HG03095 (cell line): ENCODE data around the gene BCL7A.

ENCODE experiments used
- ATAC-seq: cut with Tn5 transposase; IDR thresholded peaks from one replicate; pipeline ENCODE4 v1.9.1; 2021; ENCODE audit warnings: moderate library complexity; ENCODE audit not compliant: unreplicated experiment

The BCL7A gene

DNA sequence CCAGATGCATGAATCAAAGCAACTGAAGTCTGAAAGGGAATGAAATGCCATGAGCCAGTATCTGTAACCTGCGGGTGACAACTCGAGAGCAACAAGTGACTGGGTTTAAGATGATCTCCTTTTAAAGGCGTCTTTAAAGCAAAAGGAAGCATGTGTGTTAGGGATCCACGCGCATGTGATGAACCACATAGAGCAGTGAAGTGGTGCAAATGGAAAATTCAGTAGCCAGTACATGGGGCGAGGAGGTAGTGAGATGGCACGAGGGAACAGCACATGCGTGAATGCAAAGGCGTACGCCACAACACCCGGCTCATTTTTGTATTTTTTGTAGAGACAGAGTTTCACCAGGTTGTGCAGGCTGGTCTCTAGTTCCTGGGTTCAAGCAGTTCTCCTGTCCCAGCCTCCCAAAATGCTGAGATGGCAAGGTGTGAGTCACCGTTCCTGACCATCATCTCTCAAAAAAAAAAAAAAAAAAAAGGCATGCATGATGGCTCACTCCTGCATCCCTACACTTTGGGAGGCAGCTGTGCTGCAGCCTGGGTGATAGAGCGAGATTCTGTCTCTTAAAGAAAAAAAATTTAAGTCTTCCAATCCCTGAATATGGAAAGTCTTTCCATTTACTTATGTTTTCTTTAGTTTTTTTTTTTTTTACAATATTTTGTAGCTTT, 24.6 kb upstream of the BCL7A start:
- ATAC-seq: no peak

DNA sequence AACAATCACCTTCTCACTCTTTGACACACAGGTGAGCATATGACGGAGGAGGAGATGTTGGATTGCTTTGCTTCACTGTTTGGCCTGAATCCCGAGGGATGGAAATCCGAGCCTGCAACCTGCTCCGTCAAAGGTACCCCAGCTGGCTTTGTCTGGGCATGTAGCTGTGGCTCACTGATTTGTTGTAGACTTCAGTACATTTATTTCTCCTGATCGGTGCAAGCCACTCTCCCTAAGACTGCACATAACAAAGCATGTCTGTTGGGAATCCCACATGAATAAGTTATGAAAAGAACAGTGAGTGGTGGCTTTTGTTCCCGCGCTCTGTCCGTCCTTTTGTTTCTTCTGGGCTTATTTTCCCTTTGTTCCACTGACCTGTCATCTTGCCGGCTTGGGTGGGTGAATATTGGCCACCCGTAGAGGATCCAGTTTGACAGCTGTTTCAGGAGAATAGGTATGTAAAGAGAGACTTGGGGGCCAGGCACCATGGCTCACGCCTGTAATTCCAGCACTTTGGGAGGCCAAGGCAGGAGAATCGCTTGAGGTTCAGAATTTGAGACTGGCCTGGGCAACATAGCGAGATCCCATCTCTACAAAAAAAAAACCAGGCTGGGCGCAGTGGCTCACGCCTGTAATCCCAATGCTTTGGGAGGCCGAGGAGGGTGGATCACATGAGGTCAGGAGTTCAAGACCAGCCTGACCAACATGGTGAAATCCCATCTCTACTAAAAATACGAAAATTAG, 20.0 kb upstream of the BCL7A start:
- ATAC-seq: no peak

DNA sequence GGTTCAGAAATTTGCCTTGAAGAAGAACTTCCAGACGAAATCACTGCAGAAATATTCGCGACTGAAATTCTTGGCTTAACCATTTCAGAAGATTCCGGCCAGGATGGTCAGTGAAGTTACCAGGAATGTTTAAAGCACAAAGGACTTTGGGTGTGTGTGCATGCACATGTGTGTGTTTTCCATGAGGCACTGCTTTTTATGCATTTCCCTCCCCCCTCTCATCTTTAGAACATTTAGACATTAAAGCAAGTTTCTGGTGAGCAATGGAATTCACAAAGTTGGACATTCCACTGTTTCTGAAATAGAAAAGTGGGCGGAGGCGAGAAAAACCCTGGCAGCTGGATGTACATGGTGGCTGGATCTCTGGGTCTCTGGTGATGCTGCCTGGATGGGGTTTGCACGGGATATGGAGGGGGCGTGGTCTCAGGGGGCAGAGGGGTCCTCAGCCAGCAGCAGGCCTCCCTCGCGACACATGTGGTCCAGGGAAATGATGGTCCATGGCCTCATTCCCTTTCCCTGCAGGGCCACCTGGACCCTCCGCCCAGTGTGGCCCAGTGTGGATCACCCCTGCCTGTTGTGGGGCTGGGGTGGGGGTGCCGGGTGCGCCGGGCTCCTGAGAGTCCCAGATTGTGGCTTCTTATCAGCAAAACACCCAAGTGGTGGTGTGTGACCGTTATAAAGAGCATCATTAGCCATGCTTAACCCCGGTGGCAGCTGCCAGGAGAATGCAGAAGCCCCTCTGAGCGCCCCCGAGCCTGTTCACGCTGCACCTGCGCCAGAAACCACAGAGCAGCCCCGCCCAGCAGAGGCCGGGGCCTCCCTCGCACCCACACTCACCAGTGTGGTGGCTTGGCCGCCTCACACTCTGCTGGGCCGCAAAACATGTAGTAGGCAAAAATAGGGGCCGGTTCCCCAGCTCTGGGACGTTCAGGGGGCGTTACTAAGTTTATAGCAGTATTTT, 17.8 kb upstream of the BCL7A start:
- ATAC-seq: no peak

DNA sequence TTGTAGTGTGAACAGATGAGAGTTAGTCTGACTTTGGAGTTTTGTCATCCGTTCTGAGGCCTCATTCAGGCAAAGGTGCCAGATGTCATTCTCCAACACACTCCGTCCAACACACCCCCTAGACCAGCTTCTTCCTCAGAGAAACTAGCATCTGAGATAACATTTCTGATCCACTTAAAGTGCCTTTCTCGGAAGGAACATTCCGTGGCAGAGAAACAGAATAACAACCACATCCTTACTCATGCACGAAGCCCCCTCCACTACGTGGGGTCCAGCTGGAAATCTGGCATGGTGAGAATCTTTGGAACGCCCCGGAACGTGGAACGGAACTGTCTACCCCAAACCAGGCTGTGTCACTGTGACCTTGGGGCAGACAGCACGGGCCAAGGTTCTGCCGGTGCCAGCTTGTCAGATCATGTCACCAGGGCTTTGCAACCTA, 17.0 kb upstream of the BCL7A start:
- ATAC-seq: no peak

DNA sequence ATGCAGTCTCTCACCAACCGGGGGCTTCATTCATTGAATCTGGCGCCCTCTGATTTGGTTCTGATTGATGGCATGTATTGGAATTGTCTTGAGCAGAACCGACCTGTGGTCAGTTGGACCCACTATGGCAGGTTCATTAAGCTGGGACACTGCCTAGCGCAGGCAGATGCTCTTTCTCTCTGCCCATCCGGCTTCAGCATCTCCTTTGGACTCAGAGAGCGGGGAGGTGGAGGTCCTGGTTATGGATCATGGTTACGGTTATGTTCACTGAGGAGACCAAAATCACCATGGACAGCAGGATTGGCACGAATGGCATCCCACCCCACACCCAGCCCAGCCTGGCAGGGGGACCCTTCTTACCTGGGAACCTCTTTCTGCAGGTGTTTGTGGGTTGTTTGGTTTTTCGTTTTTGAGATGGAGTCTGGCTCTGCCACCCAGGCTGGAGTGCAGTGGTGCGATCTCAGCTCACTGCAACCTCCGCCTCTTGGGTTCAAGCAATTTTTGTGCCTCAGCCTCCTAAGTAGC, 16.4 kb upstream of the BCL7A start:
- no peak for ATAC-seq

DNA sequence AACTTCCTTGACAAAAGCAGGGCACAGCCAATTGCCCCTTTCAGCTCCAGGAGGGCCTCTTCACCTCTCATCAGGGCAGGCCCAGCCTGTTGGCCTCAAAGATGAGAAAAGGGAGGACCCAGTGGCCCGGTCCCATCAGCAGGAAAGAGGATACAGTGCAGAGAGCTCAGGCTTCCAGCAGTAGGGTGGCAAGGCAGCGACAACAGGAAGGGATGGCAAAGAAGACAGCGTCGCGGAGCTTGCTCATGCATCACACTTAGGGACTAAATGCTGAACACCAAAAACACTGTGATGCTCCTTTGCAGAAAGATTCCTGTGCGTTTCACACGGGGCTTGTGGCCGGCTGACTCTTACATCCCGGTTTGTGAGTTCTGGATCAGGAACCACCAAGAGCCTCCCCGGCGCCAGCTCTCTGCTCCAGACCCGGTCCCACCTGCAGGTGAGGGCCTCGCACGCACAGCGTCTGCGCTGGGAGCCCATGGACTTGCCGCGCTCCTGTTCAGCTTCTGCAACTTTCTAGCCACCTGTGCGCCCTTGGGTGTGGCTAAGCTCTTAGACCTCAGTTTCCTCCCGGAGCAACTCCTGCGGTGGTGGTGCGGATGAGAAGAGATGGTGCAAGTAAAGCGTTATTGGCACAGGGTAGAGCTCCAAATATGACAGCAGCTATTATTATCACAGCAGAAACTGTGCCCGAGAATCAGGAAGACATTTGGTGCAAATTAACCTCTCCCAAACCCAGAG, 15.3 kb upstream of the BCL7A start:
- no peak for ATAC-seq

DNA sequence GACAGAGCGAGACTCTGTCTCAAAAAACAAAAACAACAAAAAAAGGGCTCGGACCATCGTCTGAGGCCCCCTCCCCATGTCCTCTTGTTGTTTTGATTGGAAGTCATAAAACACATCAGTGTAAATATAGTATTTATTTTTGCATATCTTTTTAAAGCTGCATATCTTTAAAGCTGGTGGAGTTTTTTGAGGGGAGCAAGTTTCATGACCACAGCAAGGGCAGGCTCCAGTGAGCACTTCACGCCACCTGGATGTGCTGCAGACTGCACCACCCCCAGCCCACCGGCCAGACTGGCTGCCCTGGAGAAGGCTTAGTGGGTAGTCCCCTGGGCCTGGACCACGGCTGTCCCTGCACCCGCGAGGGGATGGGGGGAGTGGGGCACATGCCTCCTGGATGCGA, 11.9 kb upstream of the BCL7A start:
- ATAC-seq: no peak

DNA sequence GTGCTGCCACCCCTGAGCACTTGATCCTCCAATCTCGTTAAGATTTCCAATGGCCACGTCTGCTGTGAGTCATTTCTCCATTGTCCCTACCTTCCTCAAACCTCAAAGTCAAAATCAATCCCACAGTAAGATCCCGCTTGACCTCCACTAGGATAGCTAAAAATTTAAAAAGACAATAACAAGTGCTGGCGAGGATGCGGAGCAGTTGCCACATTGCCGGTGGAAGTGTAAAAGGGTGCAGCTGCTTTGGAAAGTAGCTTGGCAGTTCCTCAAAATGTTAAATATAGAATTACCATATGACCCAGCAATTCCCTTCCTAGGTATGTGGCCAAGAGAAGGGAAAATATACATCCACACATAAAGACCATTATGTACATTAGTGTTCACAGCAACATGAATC, 9.5 kb upstream of the BCL7A start:
- ATAC-seq: no peak

DNA sequence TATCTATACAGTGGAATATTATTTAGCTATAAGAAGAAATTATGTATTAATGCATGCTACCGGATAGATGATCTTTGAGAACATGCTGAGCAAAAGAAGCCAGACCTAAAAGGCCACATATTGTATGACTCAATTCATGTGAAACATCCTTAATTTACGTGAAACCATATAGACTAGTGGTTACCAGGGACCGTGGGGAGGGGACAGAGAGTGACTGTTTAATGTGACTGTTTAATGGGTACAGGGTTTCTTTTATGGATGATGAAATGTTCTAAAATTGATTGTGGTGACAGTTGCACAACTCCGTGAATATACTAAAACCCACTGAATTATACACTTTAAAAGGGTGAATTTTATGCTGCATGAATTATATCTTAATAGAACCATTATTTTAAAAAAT, 8.5 kb upstream of the BCL7A start:
- no peak for ATAC-seq

DNA sequence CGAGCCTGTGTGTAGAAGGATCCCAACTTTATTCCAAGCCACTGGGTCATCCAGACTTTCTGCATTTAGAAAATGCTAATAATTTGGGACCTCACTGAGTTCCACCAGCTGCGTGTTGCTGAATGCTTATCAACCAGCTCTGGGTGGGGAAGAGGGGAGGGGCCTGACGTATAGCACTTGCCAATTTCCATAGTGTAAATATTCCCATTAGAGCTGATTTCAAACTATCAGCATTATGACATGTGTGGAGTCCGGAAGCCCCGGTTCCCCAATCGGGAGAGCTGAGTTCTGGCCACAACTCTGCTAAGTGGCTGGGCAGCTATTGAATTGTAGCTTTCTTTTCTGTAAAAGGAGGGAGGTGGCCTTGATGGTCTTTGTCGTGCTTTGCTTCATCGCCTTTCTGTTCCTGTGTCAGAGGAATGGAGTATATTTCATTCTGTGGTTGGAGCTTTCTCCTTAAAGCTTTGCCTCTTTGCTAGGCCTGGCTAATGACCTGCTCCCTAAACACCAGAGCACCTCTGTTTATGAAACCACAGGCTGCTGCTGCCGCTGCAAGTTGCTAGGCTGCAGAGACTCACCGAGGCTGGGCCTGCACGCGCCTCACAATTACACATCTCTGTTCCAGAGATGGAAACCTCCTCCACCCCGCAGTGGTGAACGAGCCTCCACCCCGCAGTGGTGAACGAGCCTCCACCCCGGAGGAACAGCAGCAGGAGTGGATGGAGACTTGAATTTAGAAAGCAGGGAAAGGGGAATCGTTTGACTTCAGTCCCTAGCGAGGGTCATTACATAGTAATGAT, 7.7 kb upstream of the BCL7A start:
- ATAC-seq: no peak

DNA sequence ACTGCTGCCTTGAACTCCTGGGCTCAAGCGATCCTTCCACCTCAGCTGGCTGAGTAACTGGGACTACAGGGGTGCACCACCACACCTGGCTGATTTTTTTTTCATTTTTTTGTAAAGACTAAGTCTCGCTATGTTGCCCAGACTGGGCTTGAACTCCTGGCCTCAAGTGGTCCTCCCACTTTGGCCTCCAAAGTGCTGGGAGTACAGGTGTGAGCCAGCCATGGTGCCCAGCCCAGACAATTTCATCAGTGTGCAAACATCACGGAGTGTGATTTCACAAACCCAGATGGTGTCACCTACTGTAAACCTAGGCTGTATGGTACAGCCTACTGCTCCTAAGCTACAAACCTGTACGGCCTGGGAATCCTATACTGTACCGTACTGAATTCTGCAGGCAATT, 6.9 kb upstream of the BCL7A start:
- ATAC-seq: no peak

DNA sequence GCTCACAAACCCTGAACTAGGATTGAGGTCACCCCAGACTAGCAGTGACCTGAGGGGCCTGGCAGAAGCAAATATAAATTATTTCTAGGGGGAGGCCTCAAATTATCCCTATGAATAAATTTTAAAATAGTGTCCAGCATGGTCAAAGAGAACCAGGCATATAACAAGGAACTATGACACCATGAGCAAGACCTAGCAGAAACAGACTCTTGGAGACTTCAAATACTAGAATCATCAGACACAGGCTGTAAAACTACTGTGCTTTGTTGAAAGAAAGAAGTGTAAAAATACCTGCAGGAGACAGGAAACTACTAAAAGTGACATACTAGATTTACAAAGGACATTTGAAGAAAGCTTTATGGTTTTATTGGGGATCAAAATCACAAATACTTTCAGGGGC, 3.2 kb upstream of the BCL7A start:
- no peak for ATAC-seq

DNA sequence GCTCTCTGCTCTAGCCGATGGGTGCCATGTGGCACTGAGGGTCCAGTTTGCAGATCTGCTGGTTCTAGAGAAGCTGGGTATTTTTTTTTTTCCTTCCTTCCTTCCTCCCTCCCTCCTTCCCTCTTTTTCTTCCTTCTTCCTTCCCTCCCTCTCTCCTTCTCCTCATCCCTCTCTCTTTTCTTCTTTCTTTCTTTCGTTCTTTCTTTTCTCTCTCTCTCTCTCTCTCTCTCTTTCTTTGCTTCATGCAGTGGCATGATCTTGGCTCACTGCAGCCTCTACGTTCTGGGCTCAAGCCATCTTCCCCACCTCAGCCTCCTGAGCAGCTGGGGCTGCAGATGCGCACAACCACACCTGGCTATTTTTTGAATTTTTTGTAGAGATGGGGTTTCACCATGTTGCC, 2.7 kb upstream of the BCL7A start:
- ATAC-seq: no peak

DNA sequence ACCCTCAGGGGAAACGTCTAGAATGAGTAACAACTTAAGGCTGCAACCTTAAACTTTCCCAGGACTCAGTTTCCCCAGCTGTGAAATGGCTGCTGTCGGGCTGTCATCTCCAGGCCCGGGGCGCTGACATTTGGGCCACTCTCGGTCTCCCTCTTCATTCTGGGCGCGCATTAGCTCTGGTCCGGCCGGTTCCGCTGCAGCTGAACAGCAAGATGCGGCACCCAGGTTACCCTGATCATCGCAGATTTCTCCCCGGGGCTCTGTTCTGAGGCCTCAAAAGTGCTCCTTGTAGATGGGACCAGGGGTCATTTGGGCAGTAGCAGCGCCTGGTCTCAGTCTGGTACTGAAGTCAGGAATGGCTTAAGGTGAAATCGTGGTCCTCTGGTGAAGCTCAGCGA, 890 bp upstream of the BCL7A start:
- ATAC-seq: no peak

DNA sequence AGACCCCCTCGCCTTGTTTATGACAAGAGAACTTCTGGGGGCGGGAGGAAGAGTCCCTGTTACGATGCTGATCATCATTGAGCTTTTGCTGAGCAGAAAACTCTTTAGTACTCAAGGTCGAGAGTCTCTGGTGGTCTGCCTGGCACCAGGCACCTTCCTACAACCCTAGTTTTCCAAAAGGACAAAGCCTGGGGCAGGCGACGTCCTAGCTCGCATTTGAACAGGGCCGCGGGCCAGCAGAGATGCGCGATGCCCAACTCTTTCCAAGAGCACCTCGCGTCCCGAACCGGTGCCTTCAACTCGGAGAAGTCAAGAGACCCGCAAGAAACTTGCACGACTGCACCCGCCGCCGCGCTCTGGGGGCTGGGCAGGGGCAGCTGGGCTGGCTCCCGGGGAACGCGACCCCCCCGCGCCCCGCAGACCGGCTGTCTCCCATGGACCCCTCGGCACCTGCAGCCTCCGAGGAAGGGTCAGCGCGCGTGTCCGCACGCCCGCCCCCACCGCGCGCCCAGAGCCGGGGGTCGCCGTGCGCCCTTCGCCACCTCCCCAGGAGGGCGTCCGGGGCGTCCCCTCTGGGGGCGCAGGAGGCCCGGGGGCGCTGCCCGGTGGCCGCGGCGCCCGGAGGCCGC, 377 bp upstream of the BCL7A start:
- no peak for ATAC-seq

DNA sequence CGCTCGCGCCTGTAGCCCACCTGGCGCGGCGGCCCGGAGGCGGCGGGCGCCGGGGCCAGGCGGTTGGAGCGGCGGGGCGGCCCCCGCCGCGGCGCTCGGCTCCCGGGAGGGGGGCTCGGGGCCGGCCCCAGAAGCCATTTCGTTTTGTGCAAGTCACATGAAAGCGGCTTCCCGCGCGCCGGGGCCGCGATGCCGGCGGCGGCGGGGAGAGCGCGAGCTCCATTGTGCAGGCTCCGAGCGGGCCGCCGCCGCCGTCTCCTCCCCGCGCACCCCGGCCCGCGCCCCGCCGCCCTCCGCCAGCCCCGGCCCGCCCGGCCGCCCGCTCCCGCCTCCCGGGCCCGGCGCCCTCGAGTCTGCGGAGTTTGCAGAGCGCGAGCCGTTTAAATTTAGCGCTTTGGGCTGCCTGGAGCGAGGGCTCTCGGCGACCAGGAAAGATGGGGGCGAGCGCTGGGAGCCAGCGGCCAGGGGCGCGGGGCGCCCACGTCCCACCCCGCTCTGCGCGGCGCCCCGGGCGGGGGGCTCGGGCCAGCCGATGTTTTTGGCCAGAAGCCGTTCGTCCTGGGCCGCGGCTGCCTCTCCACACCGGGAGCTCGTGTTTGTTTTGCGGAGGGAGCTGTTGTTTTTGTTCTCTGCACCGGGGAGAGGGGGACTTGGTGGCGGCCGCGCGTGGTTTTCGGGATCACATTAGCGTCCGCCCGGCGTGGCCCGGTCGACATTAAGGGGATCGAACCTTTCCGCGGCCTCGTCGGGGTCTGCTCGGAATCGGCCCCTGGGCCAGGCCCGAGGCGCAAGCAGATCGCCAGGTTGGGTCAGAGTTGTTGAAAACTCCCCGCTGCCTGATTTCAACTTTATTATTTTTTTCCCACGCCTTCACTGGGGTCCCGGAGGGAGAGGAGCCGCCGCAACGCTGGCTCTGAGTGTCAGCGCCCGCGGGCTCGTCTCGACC, 982 bp downstream of the BCL7A start:
- no peak for ATAC-seq

DNA sequence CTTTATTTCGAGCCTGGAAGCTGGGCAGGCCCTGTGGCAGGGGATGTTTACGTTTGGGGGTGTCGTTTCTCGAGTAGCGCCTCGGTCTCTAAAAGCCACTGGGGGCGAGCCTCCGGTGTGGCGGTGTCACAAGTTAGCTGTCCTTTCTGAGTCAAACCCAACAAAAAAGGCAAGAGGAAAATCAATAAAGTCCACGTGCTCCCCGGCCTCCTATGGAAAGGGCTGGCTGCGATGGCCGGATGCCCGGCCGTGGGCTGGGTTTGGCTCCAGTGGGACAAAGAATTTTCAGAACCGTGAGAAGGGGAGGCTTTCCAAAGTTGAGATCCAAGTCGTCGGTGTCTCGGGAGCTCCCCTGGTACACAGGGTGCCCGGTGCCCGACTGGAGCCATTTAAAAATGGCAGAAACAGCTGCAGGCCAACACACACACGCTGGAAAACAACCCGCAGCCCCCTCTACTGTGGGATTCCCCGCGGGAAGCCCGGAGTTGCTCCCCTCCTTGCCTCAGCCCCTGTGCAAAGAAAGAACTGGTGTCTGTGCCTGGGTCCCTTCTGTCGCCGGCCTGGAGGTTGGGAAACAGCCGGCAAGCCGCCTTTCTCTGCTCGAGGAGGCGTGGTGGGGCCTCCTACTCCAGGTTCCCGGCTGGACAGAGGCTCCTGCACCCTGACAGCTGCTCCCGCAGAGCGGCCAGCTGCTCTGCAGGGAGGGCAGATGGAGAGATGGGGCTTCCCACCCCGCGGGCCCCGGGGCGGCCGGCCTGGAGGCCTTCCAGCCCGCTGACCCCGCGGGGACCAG, 1.9 kb downstream of the BCL7A start:
- ATAC-seq: no peak
